ENCODE results near the gene KRT17. TPM values are rescaled to one million over a fixed set of nuclear protein-coding genes. Genes with fewer than 3 reads are reported as not detected.
"Not testable (repeated sequence)": the region's sequence is repeated elsewhere in the genome, so short reads cannot be mapped to it uniquely, and the experiment has no call there.

The KRT17 gene
- total and polyA plus RNA-seq, 12 donors: 0.39 to 1.3 (median 0.55) TPM; not detected in 7

DNA sequence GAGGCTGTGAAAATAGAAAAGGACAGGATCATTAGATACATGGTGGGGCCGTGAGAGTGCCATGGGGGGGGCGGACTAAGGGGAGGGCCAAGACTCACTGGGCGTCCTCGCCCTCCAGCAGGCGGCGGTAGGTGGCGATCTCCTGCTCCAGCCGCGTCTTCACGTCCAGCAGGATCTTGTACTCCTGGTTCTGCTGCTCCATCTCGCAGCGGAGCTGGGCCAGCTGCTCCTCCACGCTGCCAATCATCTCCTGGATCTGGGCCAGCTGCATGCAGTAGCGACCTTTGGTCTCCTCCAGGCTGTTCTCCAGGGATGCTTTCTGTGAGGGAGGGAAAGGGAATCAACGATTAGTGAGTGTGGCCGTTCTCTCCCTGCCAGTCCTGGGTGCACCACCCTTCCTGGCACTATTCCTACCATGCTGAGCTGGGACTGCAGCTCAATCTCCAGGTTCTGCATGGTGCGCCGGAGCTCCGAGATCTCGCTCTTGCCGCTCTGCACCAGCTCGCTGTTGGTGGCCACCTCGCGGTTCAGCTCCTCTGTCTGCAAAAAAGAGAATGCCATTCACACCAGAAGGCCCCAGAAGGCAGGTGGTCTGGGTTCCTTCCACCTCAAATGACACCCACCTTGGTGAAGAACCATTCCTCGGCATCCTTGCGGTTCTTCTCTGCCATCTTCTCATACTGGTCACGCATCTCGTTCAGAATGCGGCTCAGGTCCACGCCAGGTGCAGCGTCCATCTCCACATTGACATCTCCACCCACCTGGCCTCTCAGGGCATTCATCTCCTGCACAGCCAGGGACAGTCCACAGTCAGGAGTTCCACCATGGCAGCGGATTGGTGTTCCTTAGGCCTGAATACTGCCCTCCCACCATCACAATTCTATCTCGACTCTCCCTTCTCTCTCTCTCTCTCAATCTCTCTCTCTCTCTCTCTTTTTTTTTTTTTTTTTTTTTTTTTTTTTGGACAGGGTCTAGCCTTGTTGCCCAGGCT, 40.9 kb downstream of the KRT17 start:
- no peak overlapping the region for H3K4me3 ChIP-seq
- H3K27me3 ChIP-seq: no peaks in the 10 kb centered on the region
- DNase-seq: no peak
- intact Hi-C loops (cut with DNase I): no loop called here
- 81 to 91% (median 86%) methylated on average over 26 to 33 of the region's 33 CpGs for WGBS, 4 donors
- no peaks in the 10 kb centered on the region for H3K36me3 ChIP-seq (replicated peaks in 1 of 2)
- H3K27ac ChIP-seq: no peak overlapping the region
- TF ChIP-seq, protein P1, sequence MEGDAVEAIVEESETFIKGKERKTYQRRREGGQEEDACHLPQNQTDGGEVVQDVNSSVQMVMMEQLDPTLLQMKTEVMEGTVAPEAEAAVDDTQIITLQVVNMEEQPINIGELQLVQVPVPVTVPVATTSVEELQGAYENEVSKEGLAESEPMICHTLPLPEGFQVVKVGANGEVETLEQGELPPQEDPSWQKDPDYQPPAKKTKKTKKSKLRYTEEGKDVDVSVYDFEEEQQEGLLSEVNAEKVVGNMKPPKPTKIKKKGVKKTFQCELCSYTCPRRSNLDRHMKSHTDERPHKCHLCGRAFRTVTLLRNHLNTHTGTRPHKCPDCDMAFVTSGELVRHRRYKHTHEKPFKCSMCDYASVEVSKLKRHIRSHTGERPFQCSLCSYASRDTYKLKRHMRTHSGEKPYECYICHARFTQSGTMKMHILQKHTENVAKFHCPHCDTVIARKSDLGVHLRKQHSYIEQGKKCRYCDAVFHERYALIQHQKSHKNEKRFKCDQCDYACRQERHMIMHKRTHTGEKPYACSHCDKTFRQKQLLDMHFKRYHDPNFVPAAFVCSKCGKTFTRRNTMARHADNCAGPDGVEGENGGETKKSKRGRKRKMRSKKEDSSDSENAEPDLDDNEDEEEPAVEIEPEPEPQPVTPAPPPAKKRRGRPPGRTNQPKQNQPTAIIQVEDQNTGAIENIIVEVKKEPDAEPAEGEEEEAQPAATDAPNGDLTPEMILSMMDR (IDR thresholded peaks at IDR 0.05): no peak
- no peak for TF ChIP-seq POLR2A (IDR thresholded peaks at IDR 0.05)
- H3K4me1 ChIP-seq (replicated peaks in 1 of 2): no peaks in the 10 kb centered on the region
- H3K9me3 ChIP-seq (replicated peaks in 1 of 3): no peaks in the 10 kb centered on the region

DNA sequence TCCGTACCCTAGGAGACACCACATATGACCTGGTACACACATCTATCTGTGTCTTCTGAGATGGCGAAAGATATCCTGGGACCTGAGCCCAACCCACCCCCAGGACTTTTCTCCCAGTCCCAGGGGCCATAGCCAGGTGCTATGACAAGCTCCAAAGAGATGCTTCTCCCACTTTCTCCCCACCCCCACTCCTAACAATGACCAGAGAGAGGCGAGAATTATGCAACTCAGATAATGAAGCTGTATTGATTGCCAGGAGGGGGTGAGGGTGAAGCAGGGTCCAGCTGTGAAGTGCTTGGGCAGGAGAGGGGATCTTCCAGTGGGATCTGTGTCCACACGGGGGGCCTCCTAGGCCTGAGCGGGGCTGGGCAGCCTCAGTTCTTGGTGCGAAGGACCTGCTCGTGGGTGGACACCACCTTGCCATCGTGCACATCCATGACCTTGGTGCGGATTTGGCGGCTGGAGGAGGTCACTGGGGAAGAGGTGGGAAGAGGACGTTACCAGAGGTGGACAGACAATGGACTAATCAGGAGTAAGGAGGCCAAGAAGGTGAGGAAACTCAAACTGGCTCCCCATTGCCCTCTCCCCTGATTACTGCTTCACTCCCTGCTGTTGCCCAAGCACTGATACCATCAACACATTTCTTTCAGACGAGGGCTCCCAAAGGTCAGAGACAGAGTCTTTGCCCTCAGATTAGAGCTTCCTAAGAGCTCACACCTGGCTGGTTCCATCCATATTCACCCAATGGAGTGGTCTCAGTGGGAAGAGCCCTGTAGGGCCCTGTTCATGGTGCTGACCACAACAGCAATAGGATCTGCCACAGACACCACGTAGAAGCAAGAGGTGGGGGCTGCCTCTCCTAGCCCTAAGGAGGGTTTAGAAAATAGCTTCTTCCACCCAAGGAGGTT, 42.1 kb downstream of the KRT17 start:
- H3K27ac ChIP-seq; H3K27me3 ChIP-seq; H3K4me3 ChIP-seq; H3K9me3 ChIP-seq (replicated peaks in 1 of 3); intact Hi-C loops (cut with DNase I); H3K36me3 ChIP-seq (replicated peaks in 1 of 2); H3K4me1 ChIP-seq (replicated peaks in 1 of 2); DNase-seq: not testable (repeated sequence)
- WGBS, 4 donors: 77 to 84% (median 80%) methylated on average over 13 of the region's 13 CpGs

DNA sequence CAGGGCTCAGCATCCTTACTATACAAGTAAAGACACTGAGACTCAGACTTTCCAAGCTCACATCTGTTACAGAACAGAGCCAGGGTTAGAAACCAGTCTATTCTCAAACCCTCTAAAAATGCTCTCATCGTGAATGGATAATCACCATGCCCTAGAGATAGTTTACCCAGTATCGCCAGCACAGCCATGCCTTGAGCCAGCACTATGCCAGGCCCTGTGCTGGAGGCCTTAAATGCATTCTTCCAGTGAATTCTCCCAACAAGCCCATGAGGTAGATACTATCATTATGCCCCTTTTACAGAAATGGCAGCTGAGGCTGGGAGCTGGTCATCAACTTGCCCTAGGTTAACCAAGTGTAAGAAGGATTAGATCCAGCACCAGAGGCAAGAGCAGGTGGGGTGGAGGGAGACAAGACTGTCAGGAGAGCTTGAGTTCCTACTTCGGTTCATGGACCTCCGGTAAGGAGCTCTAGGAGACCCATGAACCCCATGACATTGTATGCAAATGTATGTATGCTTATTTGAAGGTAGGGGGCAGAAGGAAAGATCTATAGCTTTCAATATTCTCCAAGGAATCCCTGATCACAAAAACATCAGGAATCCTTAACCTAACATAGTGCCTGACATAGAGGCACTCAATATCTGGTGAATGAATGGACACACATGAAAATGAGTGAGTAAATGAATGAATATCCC, 42.9 kb downstream of the KRT17 start:
- H3K27ac ChIP-seq: no peak overlapping the region
- H3K4me3 ChIP-seq: no peak overlapping the region
- intact Hi-C loops (cut with DNase I): no loop called here
- no peaks in the 10 kb centered on the region for H3K4me1 ChIP-seq (replicated peaks in 1 of 2)
- no peak for TF ChIP-seq POLR2A (IDR thresholded peaks at IDR 0.05)
- TF ChIP-seq, protein P1 (IDR thresholded peaks at IDR 0.05): no peak
- 86 to 92% (median 90%) methylated on average over 3 to 4 of the region's 4 CpGs for WGBS, 4 donors
- DNase-seq: no peak
- H3K36me3 ChIP-seq (replicated peaks in 1 of 2): no peaks in the 10 kb centered on the region
- H3K27me3 ChIP-seq: no peaks in the 10 kb centered on the region
- H3K9me3 ChIP-seq (replicated peaks in 1 of 3): no peaks in the 10 kb centered on the region

DNA sequence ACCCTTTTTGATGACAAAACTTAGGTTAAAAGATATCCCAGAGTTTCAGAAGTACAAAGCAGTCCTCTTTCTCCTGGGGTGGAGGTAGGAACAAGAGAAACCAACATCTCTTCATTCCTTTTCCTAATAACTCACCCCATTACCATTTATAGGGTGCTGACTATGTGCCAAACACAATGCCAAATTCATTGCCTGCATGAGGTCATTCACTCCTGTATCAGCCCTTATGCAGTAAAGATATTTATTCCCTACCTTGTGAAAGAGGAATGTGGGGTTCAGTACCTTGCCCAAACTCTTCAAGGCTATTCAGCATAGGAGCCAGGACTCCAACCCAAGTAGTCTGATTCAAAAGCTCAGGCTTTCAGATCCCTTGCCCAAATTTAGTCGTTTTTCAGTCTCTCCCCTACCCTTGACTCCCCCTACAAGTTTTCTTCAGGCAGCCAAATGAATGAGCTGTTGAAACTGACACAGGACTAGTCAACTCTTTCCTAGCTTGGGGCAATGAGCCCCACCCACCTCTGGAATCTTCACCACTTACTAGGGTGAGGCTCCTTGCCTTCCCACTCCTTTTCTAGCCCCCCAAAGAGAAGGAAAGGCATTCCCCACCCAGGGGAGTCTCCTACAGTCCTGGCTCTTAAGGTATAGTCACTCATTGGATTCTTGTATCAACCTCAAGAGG, 43.5 kb downstream of the KRT17 start:
- Histone ChIP-seq H3K4me1 (replicated peaks in 1 of 2) (no peaks in the 10 kb centered on the region), H3K36me3 (replicated peaks in 1 of 2) (no peaks in the 10 kb centered on the region), H3K9me3 (replicated peaks in 1 of 3) (no peaks in the 10 kb centered on the region), H3K27ac (no peak overlapping the region), H3K27me3 (no peaks in the 10 kb centered on the region), H3K4me3 (no peak overlapping the region)
- TF ChIP-seq POLR2A (IDR thresholded peaks at IDR 0.05): no peak
- TF ChIP-seq, protein P1 (IDR thresholded peaks at IDR 0.05): no peak
- no peak for DNase-seq
- intact Hi-C loops (cut with DNase I): no loop called here
- 17 to 71% (median 38%) methylated on average over 1 of the region's 1 CpG for WGBS, 4 donors

Measured in adrenal gland (tissue), 12 donors.